CD1c-positive myeloid dendritic cell (primary cell): ENCODE data around the gene CORIN.

Experiments used
- DNase-seq: peaks from one replicate; pipeline ENCODE4 v3.0.0-alpha.2; 2016; ENCODE audit errors: extremely low spot score

The CORIN gene

DNA sequence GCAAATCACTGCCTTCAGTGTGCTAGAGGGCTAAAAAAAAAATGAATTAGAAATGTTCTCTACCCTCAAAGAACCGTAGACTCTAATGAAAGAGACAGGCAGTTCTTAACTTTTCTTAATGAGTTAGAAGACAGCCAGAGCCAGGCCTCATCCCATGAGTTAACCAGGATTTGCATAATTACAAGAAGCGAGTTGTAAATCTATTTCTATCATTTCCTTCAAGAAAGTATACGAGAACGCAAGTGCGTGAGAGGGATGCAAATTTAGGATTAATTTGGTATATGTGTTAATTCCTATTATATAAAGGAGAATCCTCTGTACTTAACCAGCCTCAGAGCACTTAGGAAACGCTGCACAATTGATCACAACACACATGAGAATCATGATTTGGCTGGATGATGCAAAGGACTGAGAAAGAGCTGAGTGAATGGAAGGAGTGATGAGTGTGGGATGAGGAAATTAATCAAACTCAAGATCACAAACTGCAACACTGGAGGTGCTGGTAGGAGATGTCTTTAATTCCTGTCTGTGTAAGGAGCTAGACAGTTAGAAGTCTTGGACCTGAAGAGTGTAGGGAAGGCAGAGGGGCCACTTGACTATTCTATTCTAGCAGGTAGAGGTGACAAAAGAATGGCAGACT is 195.6 kb downstream of the CORIN start:
- DNase-seq: no peak

- DNase-seq: no peak
These were observed 196.1 kb downstream of the CORIN start for GRCh38 chr4:47641755-47642154.

DNA sequence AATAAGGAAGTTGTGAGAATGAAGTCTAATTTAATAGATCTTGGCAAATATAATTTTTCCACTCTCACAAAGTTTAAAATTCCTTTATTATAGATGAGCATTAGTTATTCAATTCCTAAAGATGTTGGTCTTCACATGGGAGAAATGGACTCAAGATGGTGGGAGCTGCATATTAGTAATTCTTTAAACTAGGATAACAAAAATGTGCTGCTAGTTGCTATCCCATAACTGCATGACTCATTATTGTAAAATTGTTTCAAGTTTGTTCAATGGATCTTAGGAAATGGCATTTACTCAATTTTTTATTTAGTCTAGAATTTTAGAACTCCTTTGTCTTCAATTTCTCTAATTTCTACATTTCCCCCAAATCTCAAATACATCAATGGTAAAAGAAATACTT is 197.0 kb downstream of the CORIN start:
- no peak for DNase-seq

- DNase-seq: no peak
These were observed 198.3 kb downstream of the CORIN start for GRCh38 chr4:47639531-47639930.

- DNase-seq: no peak
These were observed 206.7 kb downstream of the CORIN start for GRCh38 chr4:47631161-47631560.

- no peak for DNase-seq
These were observed 213.8 kb downstream of the CORIN start for GRCh38 chr4:47624031-47624441.

DNA sequence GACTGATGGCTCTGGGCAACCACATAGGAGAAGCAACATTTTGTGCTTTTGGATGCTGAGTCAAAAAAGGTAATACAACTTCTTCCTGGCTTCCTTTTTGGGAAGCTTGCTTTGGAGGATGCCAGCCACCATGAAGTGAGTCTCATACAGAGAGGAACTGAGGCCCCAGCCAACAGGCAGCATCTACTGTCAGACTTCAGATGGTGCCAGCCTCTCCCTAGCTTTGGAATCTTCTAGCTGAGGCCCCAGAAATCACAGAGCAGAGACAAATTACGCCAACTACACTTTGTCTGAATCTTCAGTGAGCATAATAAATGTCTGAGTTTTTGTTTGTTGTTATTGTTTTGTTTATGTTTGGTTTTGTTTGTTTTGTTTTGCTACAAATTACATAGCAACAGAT is 216.7 kb downstream of the CORIN start:
- DNase-seq: no peak

- no peak for DNase-seq
These were observed 218.2 kb downstream of the CORIN start for GRCh38 chr4:47619691-47620090.

GRCh38 chr4:47617607-47618006 is 220.3 kb downstream of the CORIN start:
- DNase-seq: no peak

DNA sequence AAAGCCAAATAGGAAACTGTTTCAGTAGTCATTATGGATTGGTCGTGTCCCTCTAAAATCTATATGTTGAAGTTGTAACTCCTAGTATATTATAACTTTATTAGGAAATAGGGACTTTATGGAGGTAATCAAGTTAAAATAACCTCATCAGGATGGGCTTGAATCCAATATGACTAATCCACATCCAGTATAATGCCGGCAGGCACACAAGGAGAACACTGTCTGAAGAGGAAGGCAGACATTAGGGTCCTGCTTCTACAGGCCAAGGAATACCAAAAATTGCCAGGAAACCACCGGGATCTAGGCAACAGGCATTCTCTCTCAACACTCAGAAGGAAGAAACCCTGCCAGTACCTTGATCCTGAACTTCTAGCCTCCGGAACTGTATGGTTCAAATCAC is 222.5 kb downstream of the CORIN start:
- DNase-seq: no peak

DNA sequence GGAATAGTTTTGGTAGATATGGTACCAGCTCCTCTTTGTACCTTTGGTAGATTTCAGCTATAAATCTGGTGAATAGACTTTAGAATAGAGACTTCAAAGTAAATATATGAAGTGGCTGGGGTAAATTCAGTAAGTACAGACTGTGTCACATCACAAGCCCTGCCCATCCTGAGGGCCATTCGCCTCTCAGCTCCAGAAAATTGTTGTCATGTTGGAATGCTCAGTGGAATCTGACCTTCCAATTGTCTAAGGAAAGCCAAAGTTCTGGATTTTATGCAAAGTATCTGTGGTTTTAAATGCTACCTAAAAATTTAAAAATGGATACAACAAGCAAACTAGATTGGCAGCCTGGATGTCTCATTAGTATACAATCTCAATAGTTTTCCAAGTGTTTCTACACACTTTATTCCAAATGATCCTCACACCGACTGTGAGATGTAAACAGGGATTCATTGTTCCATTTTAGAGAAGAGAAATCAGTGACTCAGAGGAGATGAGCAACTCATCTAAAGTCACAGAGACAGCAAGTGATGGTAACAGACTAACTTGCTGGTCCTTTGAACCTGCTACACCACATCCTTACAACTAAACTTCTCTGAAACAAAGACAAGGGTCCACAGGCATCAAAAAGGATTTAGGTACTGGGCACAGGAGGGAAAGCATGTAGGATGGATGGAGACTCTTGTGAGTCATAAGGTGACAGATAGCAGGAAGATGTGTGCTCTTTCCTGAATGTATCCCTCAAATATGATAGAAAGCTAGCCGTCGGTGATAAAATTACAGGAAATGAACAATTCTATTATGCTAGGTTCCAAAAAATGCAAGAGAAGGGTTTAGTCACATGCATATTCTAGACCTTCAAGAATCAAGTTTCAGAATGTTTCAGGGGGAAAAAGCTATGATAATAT is 225.5 kb downstream of the CORIN start:
- no peak for DNase-seq

DNA sequence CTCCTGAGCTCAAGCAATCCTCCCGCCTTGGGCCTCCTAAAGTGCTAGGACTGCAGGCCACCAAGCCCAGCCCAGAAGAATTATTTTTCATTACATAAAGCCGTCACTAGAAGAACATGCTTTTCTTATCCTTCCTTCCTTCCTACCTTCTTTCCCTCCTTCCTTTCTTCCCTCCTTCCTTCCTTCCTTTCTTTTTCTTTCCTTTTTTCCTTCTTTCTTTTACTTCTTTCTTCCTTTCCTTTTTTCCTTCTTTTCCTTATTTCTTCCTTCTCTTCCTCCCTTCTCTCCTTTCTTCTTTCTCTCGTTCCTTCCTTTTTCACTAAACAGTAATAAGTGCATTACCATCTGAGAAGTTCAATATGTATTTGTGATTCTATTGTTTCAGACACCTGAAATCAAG is 231.4 kb downstream of the CORIN start:
- no peak for DNase-seq

DNA sequence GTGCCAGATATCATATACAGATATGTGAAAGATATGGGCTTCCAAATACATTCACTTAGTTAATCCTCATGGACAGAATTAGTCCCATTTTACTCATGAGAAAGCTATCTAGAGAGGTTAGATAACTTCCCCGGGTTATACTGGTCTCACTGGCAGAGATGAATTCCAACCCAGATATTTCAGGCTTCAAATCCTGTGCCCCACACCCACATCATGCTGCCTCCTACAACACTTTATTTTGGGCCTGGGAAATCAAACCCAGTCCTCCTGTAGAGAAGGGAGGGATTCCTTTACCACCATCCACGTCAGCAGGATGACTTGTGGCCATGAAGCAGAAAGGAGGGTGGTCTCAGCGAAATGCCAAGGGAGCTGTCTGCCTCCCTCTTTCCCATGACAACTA is 239.0 kb downstream of the CORIN start:
- no peak for DNase-seq

- DNase-seq: no peak
These were observed 239.5 kb downstream of the CORIN start for GRCh38 chr4:47598320-47598719.

- no peak for DNase-seq
These were observed 240.2 kb downstream of the CORIN start for GRCh38 chr4:47597696-47598095.

DNA sequence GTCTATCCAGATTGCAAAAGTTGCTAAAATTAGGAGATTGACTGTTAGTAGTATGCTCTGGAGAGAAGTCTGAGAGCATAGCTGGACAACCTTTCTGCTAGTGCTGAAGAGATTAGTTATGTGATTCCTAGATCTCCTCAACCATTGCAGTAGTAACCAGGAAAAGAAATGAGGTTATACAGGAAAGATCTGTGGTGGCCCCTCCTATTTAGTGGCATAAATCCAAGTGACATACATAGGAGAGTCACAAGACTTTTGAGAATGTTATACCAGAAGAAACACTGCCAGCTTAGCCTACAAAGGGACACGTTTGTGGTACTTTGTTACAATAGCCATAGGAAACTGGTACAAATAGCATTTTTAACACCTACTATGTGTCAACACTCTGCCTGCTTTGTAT is 247.5 kb downstream of the CORIN start:
- DNase-seq: no peak

- DNase-seq: no peak
These were observed 258.6 kb downstream of the CORIN start for GRCh38 chr4:47579235-47579634.

- no peak for DNase-seq
These were observed 259.9 kb downstream of the CORIN start for GRCh38 chr4:47577779-47578553.

DNA sequence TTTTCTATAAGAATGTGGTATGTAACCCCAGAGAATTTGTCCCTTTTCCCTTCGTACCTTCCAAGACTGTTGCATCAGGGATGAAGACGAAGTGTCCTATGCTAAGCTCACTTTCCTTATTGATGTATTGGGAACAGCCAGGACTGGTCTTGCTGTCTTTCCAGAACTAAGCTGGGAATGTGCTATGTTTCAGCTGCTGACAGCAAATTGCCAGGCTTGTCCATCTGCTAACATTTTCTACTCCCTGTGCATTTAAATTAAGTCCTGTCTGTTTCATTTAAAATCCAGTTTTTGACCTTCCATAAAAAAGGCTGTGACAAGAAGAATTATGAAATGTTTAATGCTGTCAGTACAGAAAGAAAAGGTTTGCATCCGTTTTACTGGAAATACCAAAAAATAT is 264.9 kb downstream of the CORIN start:
- DNase-seq: no peak

GRCh38 chr4:47570816-47571215 is 267.1 kb downstream of the CORIN start:
- DNase-seq: no peak

DNA sequence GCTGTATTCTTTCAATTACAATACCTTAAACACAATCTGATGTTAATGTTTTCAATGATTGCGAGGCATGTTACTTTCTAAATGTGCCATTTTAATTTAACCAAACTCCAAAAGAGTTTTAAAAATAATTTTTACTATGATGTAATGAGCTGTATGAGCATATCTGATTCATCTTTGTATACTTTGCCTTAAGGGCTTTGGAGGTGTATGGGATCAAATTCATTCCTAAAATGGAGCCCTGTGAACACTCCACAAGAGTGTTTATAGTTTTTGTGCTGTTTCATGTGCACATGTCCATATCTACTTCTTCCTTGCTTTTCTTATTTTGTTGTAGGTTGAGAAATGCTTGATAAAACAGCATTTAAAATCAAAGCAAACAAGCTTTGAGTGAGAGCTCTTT is 270.4 kb downstream of the CORIN start:
- no peak for DNase-seq

DNA sequence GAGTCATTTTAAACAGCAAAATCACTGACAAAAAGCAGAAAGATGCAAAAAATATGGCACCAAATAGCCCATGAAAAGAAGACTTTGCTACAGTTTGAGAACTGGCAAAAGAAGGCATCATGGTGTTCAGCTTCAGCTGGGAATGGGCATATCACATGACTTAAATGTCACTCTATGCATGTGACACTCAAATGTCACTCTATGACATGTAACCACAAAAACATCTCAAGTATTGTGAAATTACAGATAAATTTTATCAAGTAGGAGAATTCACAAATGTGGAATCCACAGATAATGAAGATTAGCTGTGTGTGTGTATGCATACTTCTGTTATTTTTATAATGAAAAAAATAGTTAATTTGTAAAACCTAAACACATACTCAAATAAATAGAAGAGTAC is 270.9 kb downstream of the CORIN start:
- DNase-seq: no peak

DNA sequence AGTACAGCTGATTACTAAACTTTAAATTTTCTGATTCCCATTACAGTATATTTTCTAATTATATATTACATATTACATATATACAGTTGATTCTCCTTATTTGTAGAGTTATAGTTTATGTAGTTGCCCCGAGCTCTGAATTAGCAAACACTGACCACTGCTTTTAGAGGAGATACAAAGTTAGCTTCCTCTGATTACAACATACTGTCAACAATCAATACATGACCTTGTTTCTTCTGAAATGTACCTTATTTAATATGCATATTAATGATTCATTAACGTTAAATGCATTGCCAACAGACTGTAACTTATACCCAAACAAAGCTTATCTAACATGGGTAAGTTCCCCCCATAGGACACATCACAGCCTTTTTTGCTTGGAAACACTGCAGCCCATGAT is 271.3 kb downstream of the CORIN start:
- DNase-seq: no peak
